Activated T-helper 1 cell treated with anti-CD3 and anti-CD28 coated beads, Interleukin-12 subunit alpha, Interleukin-12 subunit beta, Interleukin-2, Interleukin-4 antibody, amounts not matched to agents 30 ng/mL and 10 ng/mL and 1 ng/mL, durations not matched to agents 14 hours and 24 hours and 36 hours (primary cell): ENCODE results near the gene SLF2. TPM values are rescaled to one million over a fixed set of nuclear protein-coding genes. Genes with fewer than 3 reads are reported as not detected.

Experiments used
- DNase-seq: peaks from one replicate; pipeline ENCODE4 v3.0.0; 2021; ENCODE audit warnings: low spot score
- H3K27ac Mint-ChIP-seq: one replicate; pipeline ENCODE4 v1.8.0; 2021; ENCODE audit warnings: mild to moderate bottlenecking, mixed read lengths
- H3K27me3 Mint-ChIP-seq: one replicate; pipeline ENCODE4 v1.8.0; 2022; ENCODE audit warnings: mild to moderate bottlenecking, moderate library complexity, mixed read lengths; ENCODE audit not compliant: insufficient read depth
- H3K36me3 Mint-ChIP-seq: one replicate; pipeline ENCODE4 v1.8.0; 2021; ENCODE audit warnings: low read depth, mixed read lengths
- H3K4me1 Mint-ChIP-seq: one replicate; pipeline ENCODE4 v1.8.0; 2021; ENCODE audit warnings: low read depth, mixed read lengths
- H3K4me3 Mint-ChIP-seq: one replicate; pipeline ENCODE4 v1.8.0; 2021; ENCODE audit warnings: mild to moderate bottlenecking, moderate library complexity, mixed read lengths
- H3K9me3 Mint-ChIP-seq: one replicate; pipeline ENCODE4 v1.8.0; 2021; ENCODE audit warnings: mixed read lengths
- intact Hi-C: fragments of 100-400 bp; cut with micrococcal nuclease; formaldehyde crosslinking; loops from one replicate; pipeline ENCODE4 v1.15.1; 2024
- total RNA-seq: library from RNA; stranded (reverse); gene quantifications from 2 replicates; pipeline ENCODE4 v1.2.3, GENCODE V29; 2022

The SLF2 gene
- total RNA-seq = 33.4 and 36.1 TPM in 2 replicates

DNA sequence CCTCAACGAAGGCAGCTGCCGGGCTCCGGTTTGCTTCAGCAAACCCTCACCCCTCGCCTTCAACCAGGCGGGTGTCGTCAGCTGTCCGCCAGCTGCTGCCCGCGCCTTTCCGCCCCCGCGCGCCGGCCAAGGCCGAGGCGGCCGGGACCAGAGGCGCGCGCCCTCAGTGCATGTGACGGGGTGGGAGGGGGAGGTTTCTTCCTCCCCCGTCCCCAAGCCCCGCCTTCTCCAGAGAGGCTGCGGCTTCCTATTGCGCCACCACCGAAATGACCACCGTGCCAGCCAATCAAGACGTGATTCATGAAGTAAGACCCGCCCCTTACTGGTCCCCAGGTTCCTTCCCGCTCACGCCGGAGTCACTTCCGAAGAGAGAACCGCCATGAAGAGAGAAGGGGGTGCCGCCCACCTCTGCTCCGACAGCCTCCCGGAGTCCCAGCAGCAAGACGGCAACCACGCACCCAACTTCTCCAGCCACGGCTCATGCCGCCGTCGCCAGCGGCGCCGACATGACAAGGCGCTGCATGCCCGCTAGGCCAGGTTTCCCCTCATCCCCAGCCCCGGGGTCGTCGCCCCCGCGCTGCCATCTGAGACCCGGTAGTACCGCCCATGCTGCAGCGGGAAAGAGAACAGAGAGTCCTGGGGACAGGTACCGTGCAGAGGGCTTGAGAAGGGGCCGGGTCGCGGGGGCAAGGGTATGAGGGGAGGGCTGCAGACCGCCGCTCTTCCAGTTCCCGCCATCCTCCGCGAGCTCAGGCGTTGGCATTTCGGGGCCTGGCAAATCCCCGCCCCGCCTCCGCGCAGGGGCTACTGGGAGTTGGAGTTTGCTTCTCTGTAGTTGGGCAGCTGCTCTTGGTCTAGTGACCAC lies at the start of gene SLF2:
Gene SLF2, plus strand, starts transcription at position 359 of the 865 bp plus-strand sequence. Its CDS starts 148 bp downstream, at position 507.
- Mint-ChIP-seq H3K27me3 (no peaks in the 10 kb centered on the region), H3K27ac (peak within 1 kb of the TSS; percentile 95), H3K4me3 (peak within 1 kb of the TSS; percentile 97), H3K36me3 (peaks cover 17% of the 10 kb centered on the region), H3K9me3 (no peaks in the 10 kb centered on the region), H3K4me1 (peaks cover 48% of the 10 kb centered on the region)
- peak; percentile 94 for DNase-seq
- intact Hi-C loops = loop anchor here (1.0 to 10.0 kb wide), 11 partner anchors 74 to 904 kb away; partner anchors contain the start of genes DPCD, HIF1AN, KAZALD1 and LZTS2

DNA sequence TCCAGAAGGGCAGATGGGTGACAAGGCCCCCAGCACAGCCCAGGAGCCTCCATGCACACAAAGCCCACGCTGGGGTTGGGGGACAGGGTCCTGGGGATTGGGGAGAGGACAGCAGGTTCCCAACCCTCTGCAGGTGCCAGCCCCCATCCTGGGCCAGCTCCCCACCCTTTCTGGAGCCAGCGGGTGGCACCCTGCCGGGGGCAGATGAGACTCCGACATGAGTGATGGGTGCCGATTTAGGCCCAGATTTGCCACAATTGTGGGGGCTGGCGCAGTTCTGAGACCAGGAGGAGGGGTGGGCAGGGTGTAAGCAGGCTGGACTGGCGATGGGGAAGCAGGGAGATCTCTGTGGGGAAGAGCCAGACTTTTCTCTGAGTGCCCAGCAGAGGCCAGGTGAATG lies 49.3 kb upstream of the SLF2 start:
- Mint-ChIP-seq H3K9me3 (no peaks in the 10 kb centered on the region), H3K27ac (no peak overlapping the region), H3K27me3 (peaks cover 35% of the 10 kb centered on the region), H3K36me3 (no peaks in the 10 kb centered on the region), H3K4me3 (no peak overlapping the region), H3K4me1 (no peaks in the 10 kb centered on the region)
- intact Hi-C loops = no loop called here
- no peak for DNase-seq

GRCh38 chr10:100864036-100864885 lies 48.5 kb upstream of the SLF2 start:
- H3K4me3 Mint-ChIP-seq = no peak overlapping the region
- no peaks in the 10 kb centered on the region for H3K4me1 Mint-ChIP-seq
- DNase-seq = no peak
- H3K36me3 Mint-ChIP-seq = no peaks in the 10 kb centered on the region
- intact Hi-C loops = no loop called here
- H3K9me3 Mint-ChIP-seq = no peaks in the 10 kb centered on the region
- no peak overlapping the region for H3K27ac Mint-ChIP-seq
- H3K27me3 Mint-ChIP-seq = peaks cover 30% of the 10 kb centered on the region

DNA sequence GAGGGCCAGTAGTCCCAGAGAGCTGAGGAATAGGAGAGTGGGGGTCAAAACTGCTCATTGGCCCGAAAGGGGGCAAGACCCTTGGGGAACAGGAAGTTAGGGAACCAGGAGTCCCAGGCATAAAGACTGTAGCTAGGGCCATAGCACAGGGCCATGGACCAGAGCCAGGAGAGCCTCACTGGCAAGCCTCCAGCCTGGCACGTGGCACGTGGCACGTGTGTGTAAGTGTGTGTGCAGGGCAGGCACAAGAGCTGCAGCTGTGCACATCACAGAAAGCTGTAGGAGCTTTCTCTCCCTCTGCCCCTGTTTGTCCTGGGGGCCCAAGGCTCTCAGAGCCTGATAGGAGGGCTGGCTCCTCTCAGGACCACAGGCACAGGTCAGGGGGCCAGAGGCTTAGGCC lies 47.8 kb upstream of the SLF2 start:
- H3K27me3 Mint-ChIP-seq = peaks cover 24% of the 10 kb centered on the region
- no peak overlapping the region for H3K27ac Mint-ChIP-seq
- H3K4me1 Mint-ChIP-seq = no peaks in the 10 kb centered on the region
- no peak for DNase-seq
- no peak overlapping the region for H3K4me3 Mint-ChIP-seq
- no peaks in the 10 kb centered on the region for H3K36me3 Mint-ChIP-seq
- no peaks in the 10 kb centered on the region for H3K9me3 Mint-ChIP-seq
- intact Hi-C loops = no loop called here

DNA sequence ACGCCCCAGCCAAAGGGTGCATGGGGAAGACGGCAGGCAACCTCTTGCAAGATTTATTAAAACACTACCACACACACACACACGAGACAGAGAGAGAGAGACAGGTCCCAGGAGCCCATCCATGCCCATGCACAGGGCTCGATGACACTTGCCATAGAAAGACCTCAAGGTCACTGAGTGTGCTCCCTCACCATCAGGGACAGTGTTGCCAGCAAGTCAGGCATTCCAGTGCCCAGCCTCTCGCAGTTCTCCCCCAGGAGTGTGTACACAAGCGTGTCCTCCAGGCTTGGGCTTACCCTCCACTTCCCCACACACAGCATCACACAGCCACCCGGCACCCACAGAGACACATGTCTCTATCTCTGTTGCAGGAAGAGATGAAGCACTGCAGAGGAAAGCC lies 46.8 kb upstream of the SLF2 start:
- intact Hi-C loops = no loop called here
- Mint-ChIP-seq H3K27me3 (peaks cover 24% of the 10 kb centered on the region), H3K36me3 (no peaks in the 10 kb centered on the region), H3K9me3 (no peaks in the 10 kb centered on the region), H3K4me3 (no peak overlapping the region), H3K27ac (no peak overlapping the region), H3K4me1 (no peaks in the 10 kb centered on the region)
- no peak for DNase-seq

GRCh38 chr10:100866575-100867098 lies 46.1 kb upstream of the SLF2 start:
- H3K9me3 Mint-ChIP-seq = no peaks in the 10 kb centered on the region
- no peak overlapping the region for H3K4me3 Mint-ChIP-seq
- H3K36me3 Mint-ChIP-seq = no peaks in the 10 kb centered on the region
- DNase-seq = no peak
- peaks cover 23% of the 10 kb centered on the region for H3K27me3 Mint-ChIP-seq
- intact Hi-C loops = no loop called here
- no peaks in the 10 kb centered on the region for H3K4me1 Mint-ChIP-seq
- no peak overlapping the region for H3K27ac Mint-ChIP-seq

GRCh38 chr10:100867261-100867963 lies 45.4 kb upstream of the SLF2 start:
- intact Hi-C loops = no loop called here
- H3K36me3 Mint-ChIP-seq = no peaks in the 10 kb centered on the region
- DNase-seq = no peak
- no peak overlapping the region for H3K4me3 Mint-ChIP-seq
- no peak overlapping the region for H3K27ac Mint-ChIP-seq
- no peaks in the 10 kb centered on the region for H3K9me3 Mint-ChIP-seq
- H3K27me3 Mint-ChIP-seq = peaks cover 22% of the 10 kb centered on the region
- no peaks in the 10 kb centered on the region for H3K4me1 Mint-ChIP-seq

GRCh38 chr10:100868382-100868781 lies 44.4 kb upstream of the SLF2 start:
- Mint-ChIP-seq H3K27ac (no peak overlapping the region), H3K4me3 (no peak overlapping the region)
- intact Hi-C loops = no loop called here

GRCh38 chr10:100869399-100869798 lies 43.4 kb upstream of the SLF2 start:
- Mint-ChIP-seq H3K27ac (no peak overlapping the region), H3K36me3 (no peaks in the 10 kb centered on the region)
- intact Hi-C loops = no loop called here

More at GRCh38 chr10:100868382-100868781, 44.4 kb upstream of the SLF2 start:
- H3K27me3 Mint-ChIP-seq = peaks cover 22% of the 10 kb centered on the region
- no peaks in the 10 kb centered on the region for H3K4me1 Mint-ChIP-seq
- no peaks in the 10 kb centered on the region for H3K36me3 Mint-ChIP-seq
- no peaks in the 10 kb centered on the region for H3K9me3 Mint-ChIP-seq
- no peak for DNase-seq

GRCh38 chr10:100872034-100872791 lies 40.5 kb upstream of the SLF2 start:
- intact Hi-C loops = loop anchor here (1.0 kb wide), 2 partner anchors 201 to 312 kb away; no protein-coding TSS in a partner anchor
- Mint-ChIP-seq H3K27ac (no peak overlapping the region), H3K9me3 (no peaks in the 10 kb centered on the region), H3K4me1 (no peaks in the 10 kb centered on the region), H3K27me3 (peaks cover 11% of the 10 kb centered on the region), H3K4me3 (no peak overlapping the region), H3K36me3 (no peaks in the 10 kb centered on the region)
- peak; percentile 28 for DNase-seq

More at GRCh38 chr10:100869399-100869798, 43.4 kb upstream of the SLF2 start:
- Mint-ChIP-seq H3K4me1 (no peaks in the 10 kb centered on the region), H3K9me3 (no peaks in the 10 kb centered on the region), H3K4me3 (no peak overlapping the region), H3K27me3 (peaks cover 22% of the 10 kb centered on the region)
- DNase-seq = no peak

GRCh38 chr10:100873146-100873826 lies 39.5 kb upstream of the SLF2 start:
- H3K4me3 Mint-ChIP-seq = no peak overlapping the region
- no peak overlapping the region for H3K27ac Mint-ChIP-seq
- intact Hi-C loops = no loop called here
- no peaks in the 10 kb centered on the region for H3K4me1 Mint-ChIP-seq
- DNase-seq = no peak
- H3K36me3 Mint-ChIP-seq = no peaks in the 10 kb centered on the region
- H3K9me3 Mint-ChIP-seq = no peaks in the 10 kb centered on the region
- peaks cover 4% of the 10 kb centered on the region for H3K27me3 Mint-ChIP-seq
